DOHH2 (cell line): ENCODE results near the gene CTIF.

ENCODE experiments used
- H3F3A ChIP-seq: fragments of 200-600 bp; sonication (generic), shearing (Covaris generic); 2 replicates; pipeline ENCODE4 v1.6.0; 2016; ENCODE audit warnings: antibody characterized with exemption, mild to moderate bottlenecking; ENCODE audit not compliant: control insufficient read depth, insufficient read depth
- H3K27ac ChIP-seq: fragments of 200-600 bp; sonication (generic); 2 replicates; pipeline ENCODE4 v1.5.1; 2014; ENCODE audit warnings: low read depth, mild to moderate bottlenecking, low read length, moderate library complexity
- H3K27me3 ChIP-seq: fragments of 200-600 bp; sonication (generic); 2 replicates; pipeline ENCODE4 v1.6.1; 2014; ENCODE audit warnings: mild to moderate bottlenecking, low read length, mixed read lengths; ENCODE audit not compliant: control insufficient read depth
- H3K36me3 ChIP-seq: fragments of 200-600 bp; sonication (generic); 2 replicates; pipeline ENCODE4 v1.6.1; 2014; ENCODE audit warnings: mild to moderate bottlenecking, low read length, moderate library complexity, mixed read lengths; ENCODE audit not compliant: control insufficient read depth
- H3K4me1 ChIP-seq: fragments of 200-600 bp; sonication (generic); 2 replicates; pipeline ENCODE4 v1.6.1; 2014; ENCODE audit warnings: mild to moderate bottlenecking, low read length, mixed read lengths; ENCODE audit not compliant: control insufficient read depth
- H3K4me2 ChIP-seq: fragments of 200-600 bp; sonication (generic); 2 replicates; pipeline ENCODE4 v1.6.0; 2014; ENCODE audit warnings: mild to moderate bottlenecking, low read length, moderate library complexity
- H3K4me3 ChIP-seq: fragments of 200-600 bp; sonication (generic); 2 replicates; pipeline ENCODE4 v1.5.1; 2014; ENCODE audit warnings: mild to moderate bottlenecking, low read length, mixed read lengths
- H3K79me2 ChIP-seq: fragments of 200-600 bp; sonication (generic); 2 replicates; pipeline ENCODE4 v1.6.1; 2014; ENCODE audit warnings: mild to moderate bottlenecking, low read length, mixed read lengths; ENCODE audit not compliant: control insufficient read depth
- H3K9me2 ChIP-seq: fragments of 200-600 bp; sonication (generic); replicated peaks from 2 replicates; pipeline ENCODE4 v1.6.1; 2014; ENCODE audit warnings: mild to moderate bottlenecking, low read length, mixed read lengths; ENCODE audit not compliant: control insufficient read depth
- H3K9me3 ChIP-seq: fragments of 200-600 bp; sonication (generic); 2 replicates; pipeline ENCODE4 v1.6.1; 2014; ENCODE audit warnings: antibody characterized with exemption, low read length, mixed read lengths; ENCODE audit not compliant: control insufficient read depth, insufficient read depth
- H4K20me1 ChIP-seq: fragments of 200-600 bp; sonication (generic); 2 replicates; pipeline ENCODE4 v1.6.0; 2014; ENCODE audit warnings: low read depth, mild to moderate bottlenecking, antibody characterized with exemption, low read length, moderate library complexity; ENCODE audit not compliant: control insufficient read depth, insufficient read depth
- EZH2phosphoT487 ChIP-seq: fragments of 200-600 bp; sonication (generic); IDR thresholded peaks from 2 replicates; pipeline ENCODE4 v1.6.1; 2017; ENCODE audit warnings: borderline replicate concordance, mild to moderate bottlenecking, antibody characterized with exemption, low read length, moderate library complexity, mixed read lengths
- TF ChIP-seq, protein P1 (sequence below): fragments of 200-600 bp; sonication (generic); IDR thresholded peaks from one replicate; pipeline ENCODE4 v1.5.1; 2014; ENCODE audit warnings: antibody characterized with exemption, mild to moderate bottlenecking, low read depth, low read length; ENCODE audit not compliant: poor library complexity, severe bottlenecking

The CTIF gene

DNA sequence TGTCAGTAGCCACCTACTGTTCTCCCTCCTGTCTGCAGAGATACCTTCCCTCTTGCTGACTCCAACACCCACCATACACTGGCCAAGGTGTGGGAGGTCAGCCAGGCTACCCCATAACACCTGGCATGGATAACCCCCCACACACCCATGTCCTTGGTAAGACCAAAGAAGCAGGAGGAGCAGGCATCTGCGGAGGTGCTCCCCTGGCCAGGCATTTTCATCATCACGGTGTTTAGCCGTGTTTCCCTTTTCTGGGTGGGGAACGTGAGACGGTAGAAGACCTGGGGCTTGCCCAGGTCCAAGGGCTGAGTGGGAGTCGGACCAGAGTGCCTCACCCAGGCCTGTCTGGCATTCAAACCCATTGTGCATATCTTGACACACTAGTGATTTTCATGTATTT is 261.6 kb downstream of the CTIF start:
- H3K4me3 ChIP-seq, result no peak overlapping the region
- no peak overlapping the region for H3K4me2 ChIP-seq

DNA sequence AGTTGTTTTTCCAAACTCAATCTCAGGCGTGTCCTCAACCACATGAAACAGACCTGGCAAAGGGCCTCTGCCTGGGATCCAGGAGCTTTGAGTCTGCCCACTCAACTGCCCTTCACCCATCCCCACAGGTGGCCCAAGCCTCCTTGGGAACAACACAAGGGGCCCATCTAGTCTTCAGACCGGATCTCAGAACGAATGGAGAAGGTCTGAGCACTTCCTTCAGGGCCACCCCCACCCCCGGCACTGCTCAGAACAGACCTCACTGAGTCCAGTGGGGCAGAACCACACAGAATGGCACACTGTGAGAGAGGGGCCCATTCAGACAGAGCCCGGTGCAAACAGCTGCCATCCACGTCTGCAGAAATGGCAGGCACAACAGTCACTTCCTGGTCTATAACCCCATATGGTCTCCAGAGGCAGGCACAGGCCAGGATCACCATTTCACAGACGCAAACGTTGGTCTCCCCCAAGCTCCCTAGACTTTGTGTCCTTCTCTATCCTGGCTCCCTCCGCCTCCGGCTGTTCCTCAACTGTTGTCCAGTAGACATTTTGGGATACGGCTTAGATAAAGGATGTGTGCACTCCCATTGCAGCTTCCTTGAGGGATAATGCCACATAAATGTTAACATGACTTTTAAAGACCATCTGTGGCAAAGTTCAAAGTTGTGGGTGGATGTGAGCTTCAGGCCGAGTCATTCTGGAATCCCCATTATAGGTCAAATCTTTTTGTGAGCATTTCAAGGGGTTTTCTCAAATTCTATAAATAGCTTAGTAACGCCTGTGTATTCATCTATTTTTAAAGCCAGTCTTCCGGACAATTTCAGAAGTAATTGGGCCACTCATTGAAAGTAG is 262.3 kb downstream of the CTIF start:
- Histone ChIP-seq H3K27ac (no peak overlapping the region), H3K4me1 (peaks cover 25% of the 10 kb centered on the region), H4K20me1 (no peaks in the 10 kb centered on the region), H3K4me2 (peak overlapping the region; percentile 37), H3K36me3 (no peaks in the 10 kb centered on the region), H3F3A (no peaks in the 10 kb centered on the region), H3K9me3 (no peaks in the 10 kb centered on the region), H3K79me2 (no peaks in the 10 kb centered on the region), H3K27me3 (no peaks in the 10 kb centered on the region), H3K4me3 (peak overlapping the region; percentile 35), H3K9me2 (no peaks in the 10 kb centered on the region)
- TF ChIP-seq, protein P1, sequence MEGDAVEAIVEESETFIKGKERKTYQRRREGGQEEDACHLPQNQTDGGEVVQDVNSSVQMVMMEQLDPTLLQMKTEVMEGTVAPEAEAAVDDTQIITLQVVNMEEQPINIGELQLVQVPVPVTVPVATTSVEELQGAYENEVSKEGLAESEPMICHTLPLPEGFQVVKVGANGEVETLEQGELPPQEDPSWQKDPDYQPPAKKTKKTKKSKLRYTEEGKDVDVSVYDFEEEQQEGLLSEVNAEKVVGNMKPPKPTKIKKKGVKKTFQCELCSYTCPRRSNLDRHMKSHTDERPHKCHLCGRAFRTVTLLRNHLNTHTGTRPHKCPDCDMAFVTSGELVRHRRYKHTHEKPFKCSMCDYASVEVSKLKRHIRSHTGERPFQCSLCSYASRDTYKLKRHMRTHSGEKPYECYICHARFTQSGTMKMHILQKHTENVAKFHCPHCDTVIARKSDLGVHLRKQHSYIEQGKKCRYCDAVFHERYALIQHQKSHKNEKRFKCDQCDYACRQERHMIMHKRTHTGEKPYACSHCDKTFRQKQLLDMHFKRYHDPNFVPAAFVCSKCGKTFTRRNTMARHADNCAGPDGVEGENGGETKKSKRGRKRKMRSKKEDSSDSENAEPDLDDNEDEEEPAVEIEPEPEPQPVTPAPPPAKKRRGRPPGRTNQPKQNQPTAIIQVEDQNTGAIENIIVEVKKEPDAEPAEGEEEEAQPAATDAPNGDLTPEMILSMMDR, result no peak
- TF ChIP-seq EZH2phosphoT487, result no peak

More for the DNA sequence above, 261.6 kb downstream of the CTIF start:
- no peaks in the 10 kb centered on the region for H3F3A ChIP-seq
- no peaks in the 10 kb centered on the region for H4K20me1 ChIP-seq
- no peak overlapping the region for H3K27ac ChIP-seq
- H3K9me3 ChIP-seq, result no peaks in the 10 kb centered on the region
- H3K27me3 ChIP-seq, result no peaks in the 10 kb centered on the region
- no peaks in the 10 kb centered on the region for H3K36me3 ChIP-seq
- no peaks in the 10 kb centered on the region for H3K9me2 ChIP-seq
- no peaks in the 10 kb centered on the region for H3K79me2 ChIP-seq
- no peak for TF ChIP-seq EZH2phosphoT487
- TF ChIP-seq, protein P1, result no peak
- peaks cover 25% of the 10 kb centered on the region for H3K4me1 ChIP-seq

DNA sequence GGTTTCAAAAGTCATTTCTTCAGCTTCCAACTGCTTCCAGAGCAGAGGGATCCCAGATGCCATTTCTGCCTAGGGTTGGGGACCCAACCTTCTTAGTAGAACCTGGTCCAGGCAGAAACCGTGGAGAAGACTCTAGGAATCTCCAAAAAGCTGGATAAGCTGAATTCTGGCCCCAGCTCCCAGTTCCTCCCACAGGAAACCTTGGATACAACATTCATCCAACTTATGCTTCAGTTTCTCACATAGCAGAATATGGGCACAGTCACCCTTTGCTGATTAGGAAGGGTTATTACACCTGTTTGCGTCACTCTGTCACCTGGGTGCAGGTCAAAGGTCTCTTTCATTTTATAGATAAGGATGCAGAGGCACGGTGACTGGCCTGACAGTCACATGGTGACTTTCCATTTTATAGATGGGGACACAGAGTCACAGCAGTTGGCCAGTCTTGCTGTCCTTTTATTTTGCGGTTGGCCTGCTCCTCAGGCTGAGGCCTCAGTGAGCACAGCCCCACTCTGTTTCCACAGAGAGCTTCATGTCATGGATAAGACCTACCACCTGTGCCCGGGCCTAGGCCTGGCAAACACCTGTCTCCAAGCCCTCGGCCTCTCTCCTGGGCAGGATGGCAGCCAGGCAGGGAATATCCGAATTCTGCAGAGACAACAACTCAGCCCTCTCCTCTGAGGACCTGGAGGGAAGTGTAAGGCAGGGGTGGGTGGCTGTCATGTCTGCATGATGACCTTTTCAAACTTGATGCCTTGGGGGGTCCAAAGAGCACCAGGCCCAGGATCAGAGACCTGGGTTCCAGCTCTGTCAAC is 263.1 kb downstream of the CTIF start:
- H3K36me3 ChIP-seq, result no peaks in the 10 kb centered on the region
- H3K9me2 ChIP-seq, result no peaks in the 10 kb centered on the region
- TF ChIP-seq, protein P1, result no peak
- no peak for TF ChIP-seq EZH2phosphoT487
- H3F3A ChIP-seq, result no peaks in the 10 kb centered on the region
- H3K27me3 ChIP-seq, result 0 out of 2 replicates have a peak, but pooled peaks cover 3% of the 10 kb centered on the region
- H3K27ac ChIP-seq, result no peak overlapping the region
- H3K79me2 ChIP-seq, result no peaks in the 10 kb centered on the region
- no peaks in the 10 kb centered on the region for H4K20me1 ChIP-seq
- H3K4me1 ChIP-seq, result peaks cover 25% of the 10 kb centered on the region
- no peaks in the 10 kb centered on the region for H3K9me3 ChIP-seq
- peak overlapping the region; percentile 37 for H3K4me2 ChIP-seq
- peak overlapping the region; percentile 35 for H3K4me3 ChIP-seq
